ENCODE results near the gene STEAP3. TPM values are rescaled to one million over a fixed set of nuclear protein-coding genes. Genes with fewer than 3 reads are reported as not detected.

Gene STEAP3
- total RNA-seq, 2 donors from 2014 or later, result 17.9 to 31.4 TPM

DNA sequence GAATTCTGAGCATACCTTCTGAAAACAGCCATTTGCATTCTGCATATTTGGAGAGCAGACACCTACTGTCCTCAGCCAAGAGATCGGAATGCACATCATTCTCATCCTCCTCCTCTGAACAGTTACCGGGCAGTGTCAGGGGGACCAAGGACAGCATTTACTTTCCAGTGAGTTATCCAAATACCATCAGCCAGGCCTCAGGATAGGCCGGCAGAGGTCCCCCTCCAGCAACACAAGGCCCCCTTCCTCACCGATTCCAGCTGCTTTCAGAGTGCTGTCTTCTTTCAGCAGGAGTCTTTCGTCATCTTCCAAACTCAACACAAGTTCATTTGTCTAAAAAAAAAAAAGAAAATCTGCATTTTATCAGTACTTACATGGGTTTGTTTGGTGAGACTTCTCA is 87.7 kb downstream of the STEAP3 start:
- no peak overlapping the region for H3K27ac ChIP-seq
- no peaks in the 10 kb centered on the region for H3K36me3 ChIP-seq
- DNase-seq (ENCODE audit: low spot score) (no peak), ATAC-seq (ENCODE audit: insufficient number of reproducible peaks, low FRiP score, low read depth) (no peak)
- no peaks in the 10 kb centered on the region for H3K27me3 ChIP-seq (replicated peaks; ENCODE audit: insufficient read depth)
- TF ChIP-seq, protein P1, sequence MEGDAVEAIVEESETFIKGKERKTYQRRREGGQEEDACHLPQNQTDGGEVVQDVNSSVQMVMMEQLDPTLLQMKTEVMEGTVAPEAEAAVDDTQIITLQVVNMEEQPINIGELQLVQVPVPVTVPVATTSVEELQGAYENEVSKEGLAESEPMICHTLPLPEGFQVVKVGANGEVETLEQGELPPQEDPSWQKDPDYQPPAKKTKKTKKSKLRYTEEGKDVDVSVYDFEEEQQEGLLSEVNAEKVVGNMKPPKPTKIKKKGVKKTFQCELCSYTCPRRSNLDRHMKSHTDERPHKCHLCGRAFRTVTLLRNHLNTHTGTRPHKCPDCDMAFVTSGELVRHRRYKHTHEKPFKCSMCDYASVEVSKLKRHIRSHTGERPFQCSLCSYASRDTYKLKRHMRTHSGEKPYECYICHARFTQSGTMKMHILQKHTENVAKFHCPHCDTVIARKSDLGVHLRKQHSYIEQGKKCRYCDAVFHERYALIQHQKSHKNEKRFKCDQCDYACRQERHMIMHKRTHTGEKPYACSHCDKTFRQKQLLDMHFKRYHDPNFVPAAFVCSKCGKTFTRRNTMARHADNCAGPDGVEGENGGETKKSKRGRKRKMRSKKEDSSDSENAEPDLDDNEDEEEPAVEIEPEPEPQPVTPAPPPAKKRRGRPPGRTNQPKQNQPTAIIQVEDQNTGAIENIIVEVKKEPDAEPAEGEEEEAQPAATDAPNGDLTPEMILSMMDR (IDR thresholded peaks at IDR 0.05), result no peak
- no peak overlapping the region for H3K4me3 ChIP-seq
- H3K9me3 ChIP-seq, result no peaks in the 10 kb centered on the region
- no peaks in the 10 kb centered on the region for H3K4me1 ChIP-seq (ENCODE audit: control insufficient read depth in 1 of 2, low read depth in 2 of 2)

- H3K27me3 ChIP-seq (replicated peaks; ENCODE audit: insufficient read depth), result no peaks in the 10 kb centered on the region
- H3K4me3 ChIP-seq, result no peak overlapping the region
- DNase-seq (ENCODE audit: low spot score) (no peak), ATAC-seq (ENCODE audit: insufficient number of reproducible peaks, low FRiP score, low read depth) (no peak)
- TF ChIP-seq, protein P1 (IDR thresholded peaks at IDR 0.05), result no peak
- no peaks in the 10 kb centered on the region for H3K4me1 ChIP-seq (ENCODE audit: control insufficient read depth in 1 of 2, low read depth in 2 of 2)
- H3K27ac ChIP-seq, result no peak overlapping the region
- no peaks in the 10 kb centered on the region for H3K9me3 ChIP-seq
- H3K36me3 ChIP-seq, result no peaks in the 10 kb centered on the region
Observed at GRCh38 chr2:119311831-119312230, 88.2 kb downstream of the STEAP3 start.

Other genes with a start within 250 kb of the STEAP3 start
- gene C1QL2, start 65.1 kb upstream of the STEAP3 start, total RNA-seq, result not detected
- gene C2orf76, start 143.0 kb downstream of the STEAP3 start, total RNA-seq, result 1 to 10 TPM; 2.2 to 6.5 TPM
- 10 to 100 TPM; 63.8 to 68.6 TPM for gene DBI, start 143.1 kb downstream of the STEAP3 start, total RNA-seq
- gene TMEM37, start 208.0 kb downstream of the STEAP3 start, total RNA-seq, result 10 to 100 TPM in 1 of 2 donors, 1 to 10 TPM in 1; 4.9 to 12.3 TPM

All from thoracic aorta (tissue), 2 donors.